ENCODE measurements around the gene PCLAF.

PCLAF gene

DNA sequence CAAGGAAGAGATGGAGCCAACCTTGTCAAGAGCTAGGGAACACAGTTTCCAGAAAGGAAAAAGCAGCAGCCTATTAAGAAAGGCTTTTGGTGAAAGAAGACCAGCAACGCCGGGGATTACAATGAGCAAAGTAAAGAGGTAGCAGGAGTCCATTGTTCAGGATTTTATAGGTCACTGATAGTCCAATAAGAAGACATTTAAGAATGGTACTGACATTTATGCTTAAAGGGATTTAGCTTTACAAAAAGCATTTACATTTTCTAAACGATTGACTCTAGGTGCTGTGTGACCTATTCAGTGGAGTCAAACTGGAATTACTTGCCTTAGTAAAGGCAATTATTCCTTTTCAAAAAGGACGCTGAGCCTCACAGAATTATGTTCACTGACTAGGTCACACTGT, 66.0 kb downstream of the PCLAF start:
- no peak for DNase-seq
- no peak for ATAC-seq

GRCh38 chr15:64314456-64314855, 66.8 kb downstream of the PCLAF start:
- no peak for ATAC-seq
- DNase-seq: no peak
